ENCODE measurements around the gene RFX2. TPM values are rescaled to one million over a fixed set of nuclear protein-coding genes. Genes with fewer than 3 reads are reported as not detected.

Gene RFX2
- polyA plus RNA-seq, 2 of the 4 experiments (the other 2 are of a cell fraction): 3.7 to 3.9 TPM

DNA sequence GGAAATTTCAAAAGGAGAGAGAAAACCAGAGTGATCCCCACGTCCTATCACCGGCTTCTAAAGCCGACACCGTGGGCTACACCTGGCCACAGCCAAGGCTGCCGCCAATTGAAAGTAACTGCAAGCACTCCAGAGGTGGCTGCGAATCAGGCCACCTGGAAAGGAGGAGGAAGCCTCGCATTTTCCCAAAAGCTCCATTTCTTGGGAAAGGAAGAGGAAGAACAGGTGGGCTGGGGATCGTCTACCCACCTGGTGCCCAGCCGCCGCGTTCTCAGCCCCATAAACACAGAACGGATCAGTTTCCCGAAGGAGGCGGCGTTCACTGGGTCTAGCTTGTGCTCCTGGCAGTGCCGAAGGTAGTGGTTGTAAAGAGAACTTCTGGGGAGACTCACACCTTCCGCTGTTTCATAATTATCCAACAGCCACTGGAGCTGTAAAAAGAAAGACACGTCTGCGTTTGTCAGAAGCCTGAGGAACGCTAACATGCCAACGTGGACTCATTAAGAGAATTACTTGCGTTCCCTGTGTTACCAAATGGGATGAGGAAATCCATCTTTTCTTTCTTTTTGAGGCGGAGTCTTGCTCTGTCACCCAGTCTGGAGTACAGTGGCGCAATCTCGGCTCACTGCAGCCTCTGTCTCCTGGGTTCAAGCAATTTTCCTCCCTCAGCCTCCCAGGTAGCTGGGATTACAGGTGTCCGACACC, 94.3 kb downstream of the RFX2 start:
- POLR2A ChIA-PET: no interaction called here
- CTCF ChIA-PET: interaction anchor here (1.3 to 1.6 kb wide), 2 partner anchors 10 to 29 kb away, joined by 4 to 5 read pairs; no protein-coding TSS in a partner anchor
- no peaks in the 10 kb centered on the region for H3K4me1 ChIP-seq
- no peaks in the 10 kb centered on the region for H3K9me3 ChIP-seq
- FAIRE-seq: no peak
- H3K4me2 ChIP-seq: no peak overlapping the region
- DNase-seq (ENCODE audit: low read depth in 1 of 2, low spot score in 1 of 2): no peak
- H3K27ac ChIP-seq: no peak overlapping the region
- no peak for ATAC-seq
- 95% methylated on average over 26 of the region's 26 CpGs for WGBS (ENCODE audit: missing lambda C conversion rate)
- H3K4me3 ChIP-seq: no peak overlapping the region
- TF ChIP-seq CEBPB (IDR thresholded peaks at IDR 0.05) (no peak), HOXB13 (CRISPR knock-in tag; IDR thresholded peaks at IDR 0.05; ENCODE audit: low read depth) (no peak), RFX5 (IDR thresholded peaks at IDR 0.05) (no peak), HOXB5 (CRISPR knock-in tag; IDR thresholded peaks at IDR 0.05) (no peak), ZFP36 (IDR thresholded peaks at IDR 0.05; ENCODE audit: borderline replicate concordance, partially characterized antibody) (no peak)

GRCh38 chr19:6014551-6015135, 95.7 kb downstream of the RFX2 start:
- POLR2A ChIA-PET: no interaction called here

GRCh38 chr19:6012426-6013170, 97.7 kb downstream of the RFX2 start:
- no peak for FAIRE-seq
- H3K9me3 ChIP-seq: no peaks in the 10 kb centered on the region
- WGBS (ENCODE audit: missing lambda C conversion rate): 79% methylated on average over 15 of the region's 18 CpGs
- POLR2A ChIA-PET: no interaction called here
- H3K4me3 ChIP-seq: no peak overlapping the region
- no peak overlapping the region for H3K27ac ChIP-seq
- no peak for ATAC-seq
- CTCF ChIA-PET: interaction anchor here (1.0 to 2.0 kb wide), 5 partner anchors 21 to 113 kb away, joined by 3 to 7 read pairs (median 4); no protein-coding TSS in a partner anchor
- DNase-seq (ENCODE audit: low read depth in 1 of 2, low spot score in 1 of 2): no peak
- H3K4me2 ChIP-seq: no peak overlapping the region
- TF ChIP-seq MAFK (IDR thresholded peaks at IDR 0.05; ENCODE audit: partially characterized antibody): no peak
- no peak for TF ChIP-seq RFX5 (IDR thresholded peaks at IDR 0.05)
- no peak for TF ChIP-seq NPAS2 (CRISPR knock-in tag; IDR thresholded peaks at IDR 0.05; ENCODE audit: borderline replicate concordance)
- TF ChIP-seq, protein P1, sequence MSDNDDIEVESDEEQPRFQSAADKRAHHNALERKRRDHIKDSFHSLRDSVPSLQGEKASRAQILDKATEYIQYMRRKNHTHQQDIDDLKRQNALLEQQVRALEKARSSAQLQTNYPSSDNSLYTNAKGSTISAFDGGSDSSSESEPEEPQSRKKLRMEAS (IDR thresholded peaks at IDR 0.05): no peak
- no peak for TF ChIP-seq ZFP36 (IDR thresholded peaks at IDR 0.05; ENCODE audit: borderline replicate concordance, partially characterized antibody)
- no peak for TF ChIP-seq CEBPB (IDR thresholded peaks at IDR 0.05)
- no peak for TF ChIP-seq NR3C1 (IDR thresholded peaks at IDR 0.05)
- TF ChIP-seq, protein P2, sequence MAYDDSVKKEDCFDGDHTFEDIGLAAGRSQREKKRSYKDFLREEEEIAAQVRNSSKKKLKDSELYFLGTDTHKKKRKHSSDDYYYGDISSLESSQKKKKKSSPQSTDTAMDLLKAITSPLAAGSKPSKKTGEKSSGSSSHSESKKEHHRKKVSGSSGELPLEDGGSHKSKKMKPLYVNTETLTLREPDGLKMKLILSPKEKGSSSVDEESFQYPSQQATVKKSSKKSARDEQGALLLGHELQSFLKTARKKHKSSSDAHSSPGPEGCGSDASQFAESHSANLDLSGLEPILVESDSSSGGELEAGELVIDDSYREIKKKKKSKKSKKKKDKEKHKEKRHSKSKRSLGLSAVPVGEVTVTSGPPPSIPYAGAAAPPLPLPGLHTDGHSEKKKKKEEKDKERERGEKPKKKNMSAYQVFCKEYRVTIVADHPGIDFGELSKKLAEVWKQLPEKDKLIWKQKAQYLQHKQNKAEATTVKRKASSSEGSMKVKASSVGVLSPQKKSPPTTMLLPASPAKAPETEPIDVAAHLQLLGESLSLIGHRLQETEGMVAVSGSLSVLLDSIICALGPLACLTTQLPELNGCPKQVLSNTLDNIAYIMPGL (CRISPR knock-in tag; IDR thresholded peaks at IDR 0.05; ENCODE audit: borderline replicate concordance): no peak
- TF ChIP-seq, protein P3, sequence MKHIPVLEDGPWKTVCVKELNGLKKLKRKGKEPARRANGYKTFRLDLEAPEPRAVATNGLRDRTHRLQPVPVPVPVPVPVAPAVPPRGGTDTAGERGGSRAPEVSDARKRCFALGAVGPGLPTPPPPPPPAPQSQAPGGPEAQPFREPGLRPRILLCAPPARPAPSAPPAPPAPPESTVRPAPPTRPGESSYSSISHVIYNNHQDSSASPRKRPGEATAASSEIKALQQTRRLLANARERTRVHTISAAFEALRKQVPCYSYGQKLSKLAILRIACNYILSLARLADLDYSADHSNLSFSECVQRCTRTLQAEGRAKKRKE (CRISPR knock-in tag; IDR thresholded peaks at IDR 0.05; ENCODE audit: low read depth): no peak
- TF ChIP-seq EHMT2 (IDR thresholded peaks at IDR 0.05; ENCODE audit: low read depth): no peak
- TF ChIP-seq MAZ (IDR thresholded peaks at IDR 0.05; ENCODE audit: borderline replicate concordance, low read depth, low read length): no peak
- no peak for TF ChIP-seq USF2 (IDR thresholded peaks at IDR 0.05)
- no peak for TF ChIP-seq SMC3 (IDR thresholded peaks at IDR 0.05)
- TF ChIP-seq CHD2 (IDR thresholded peaks at IDR 0.05; ENCODE audit: low read length, partially characterized antibody): no peak
- no peak for TF ChIP-seq GATA3 (IDR thresholded peaks at IDR 0.05; ENCODE audit: borderline replicate concordance)
- no peak for TF ChIP-seq KDM5A (IDR thresholded peaks at IDR 0.05)
- H3K4me1 ChIP-seq: no peaks in the 10 kb centered on the region

More at GRCh38 chr19:6014551-6015135, 95.7 kb downstream of the RFX2 start:
- TF ChIP-seq TP53 (CRISPR knock-in tag; IDR thresholded peaks at IDR 0.05): no peak
- TF ChIP-seq RNF2 (IDR thresholded peaks at IDR 0.05; ENCODE audit: borderline replicate concordance, low read depth): no peak
- no peak for TF ChIP-seq FOSL2 (IDR thresholded peaks at IDR 0.05)
- TF ChIP-seq FOSL2 (CRISPR knock-in tag; IDR thresholded peaks at IDR 0.05): no peak
- TF ChIP-seq CHD2 (IDR thresholded peaks at IDR 0.05; ENCODE audit: low read length, partially characterized antibody): no peak
- TF ChIP-seq, protein P4, sequence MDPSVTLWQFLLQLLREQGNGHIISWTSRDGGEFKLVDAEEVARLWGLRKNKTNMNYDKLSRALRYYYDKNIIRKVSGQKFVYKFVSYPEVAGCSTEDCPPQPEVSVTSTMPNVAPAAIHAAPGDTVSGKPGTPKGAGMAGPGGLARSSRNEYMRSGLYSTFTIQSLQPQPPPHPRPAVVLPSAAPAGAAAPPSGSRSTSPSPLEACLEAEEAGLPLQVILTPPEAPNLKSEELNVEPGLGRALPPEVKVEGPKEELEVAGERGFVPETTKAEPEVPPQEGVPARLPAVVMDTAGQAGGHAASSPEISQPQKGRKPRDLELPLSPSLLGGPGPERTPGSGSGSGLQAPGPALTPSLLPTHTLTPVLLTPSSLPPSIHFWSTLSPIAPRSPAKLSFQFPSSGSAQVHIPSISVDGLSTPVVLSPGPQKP (IDR thresholded peaks at IDR 0.05; ENCODE audit: low read depth, low read length): no peak
- no peak for TF ChIP-seq MYC (IDR thresholded peaks at IDR 0.05; ENCODE audit: borderline replicate concordance, low read length)
- TF ChIP-seq POLR2AphosphoS2 (conservative IDR thresholded peaks at IDR 0.05; ENCODE audit: low read length): no peak
- no peaks in the 10 kb centered on the region for H3K9me3 ChIP-seq
- H3K4me2 ChIP-seq: no peak overlapping the region
- no peaks in the 10 kb centered on the region for H3K4me1 ChIP-seq
- WGBS (ENCODE audit: missing lambda C conversion rate): 73% methylated on average over 7 of the region's 13 CpGs
- no peak for DNase-seq (ENCODE audit: low read depth in 1 of 2, low spot score in 1 of 2)
- H3K4me3 ChIP-seq: no peak overlapping the region
- CTCF ChIA-PET: interaction anchor here (1.3 to 1.7 kb wide), 3 partner anchors 8 to 34 kb away, joined by 3 to 5 read pairs (median 4); no protein-coding TSS in a partner anchor
- no peak for FAIRE-seq
- H3K27ac ChIP-seq: no peak overlapping the region
- no peak for ATAC-seq
